GM12873 (cell line): Measurements from ENCODE around the gene SLC9C2.

Experiments
- CTCF ChIP-seq: IDR thresholded peaks from 2 replicates; pipeline ENCODE4 v1.5.1; 2012; ENCODE audit warnings: low read depth, mild to moderate bottlenecking, moderate library complexity, low read length, control low read depth; ENCODE audit not compliant: insufficient read depth; ENCODE audit errors: missing control alignments

The SLC9C2 gene

GRCh38 chr1:173551699-173552098 is 51.2 kb downstream of the SLC9C2 start:
- TF ChIP-seq CTCF = no peak

GRCh38 chr1:173549813-173550212 is 53.1 kb downstream of the SLC9C2 start:
- no peak for TF ChIP-seq CTCF

DNA sequence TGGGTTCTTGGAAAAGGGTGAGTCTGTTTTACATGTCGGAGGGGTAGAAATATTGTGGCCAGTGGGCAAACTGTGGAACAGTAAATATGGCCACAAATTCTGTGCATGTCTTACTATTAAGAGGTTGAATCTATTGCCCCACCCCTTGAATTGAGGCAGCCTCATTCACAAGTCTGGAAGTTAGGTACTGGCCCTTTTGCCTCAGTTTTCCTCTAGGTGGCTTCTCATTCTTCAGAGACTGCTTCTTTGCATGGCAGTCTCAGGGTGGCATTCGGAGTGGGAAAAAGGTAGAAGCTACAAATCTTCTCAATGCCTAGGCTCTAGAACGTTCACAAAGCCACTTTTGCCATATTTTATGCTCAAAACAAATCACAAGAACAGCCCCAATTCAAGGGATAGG is 57.2 kb downstream of the SLC9C2 start:
- no peak for TF ChIP-seq CTCF

GRCh38 chr1:173536223-173536622 is 66.6 kb downstream of the SLC9C2 start:
- TF ChIP-seq CTCF = no peak

DNA sequence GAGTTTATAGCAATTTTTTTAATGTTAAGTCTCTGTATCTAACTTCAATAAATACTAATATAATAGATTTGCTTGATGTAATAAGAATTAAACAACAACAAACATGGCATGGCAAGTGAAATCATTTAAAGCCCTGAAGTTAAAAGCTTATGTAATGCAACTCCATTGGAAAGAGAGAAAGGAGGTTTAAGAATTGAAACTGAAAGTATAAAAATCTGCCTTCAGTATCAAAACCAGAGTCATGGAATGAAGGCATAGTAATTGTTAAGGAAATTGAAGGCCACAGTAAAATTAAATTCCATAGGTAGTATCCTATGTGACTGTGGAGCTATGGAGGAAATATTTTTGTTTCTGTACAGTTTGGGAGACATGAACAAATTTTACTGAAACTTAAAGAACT is 70.6 kb downstream of the SLC9C2 start:
- TF ChIP-seq CTCF = no peak

DNA sequence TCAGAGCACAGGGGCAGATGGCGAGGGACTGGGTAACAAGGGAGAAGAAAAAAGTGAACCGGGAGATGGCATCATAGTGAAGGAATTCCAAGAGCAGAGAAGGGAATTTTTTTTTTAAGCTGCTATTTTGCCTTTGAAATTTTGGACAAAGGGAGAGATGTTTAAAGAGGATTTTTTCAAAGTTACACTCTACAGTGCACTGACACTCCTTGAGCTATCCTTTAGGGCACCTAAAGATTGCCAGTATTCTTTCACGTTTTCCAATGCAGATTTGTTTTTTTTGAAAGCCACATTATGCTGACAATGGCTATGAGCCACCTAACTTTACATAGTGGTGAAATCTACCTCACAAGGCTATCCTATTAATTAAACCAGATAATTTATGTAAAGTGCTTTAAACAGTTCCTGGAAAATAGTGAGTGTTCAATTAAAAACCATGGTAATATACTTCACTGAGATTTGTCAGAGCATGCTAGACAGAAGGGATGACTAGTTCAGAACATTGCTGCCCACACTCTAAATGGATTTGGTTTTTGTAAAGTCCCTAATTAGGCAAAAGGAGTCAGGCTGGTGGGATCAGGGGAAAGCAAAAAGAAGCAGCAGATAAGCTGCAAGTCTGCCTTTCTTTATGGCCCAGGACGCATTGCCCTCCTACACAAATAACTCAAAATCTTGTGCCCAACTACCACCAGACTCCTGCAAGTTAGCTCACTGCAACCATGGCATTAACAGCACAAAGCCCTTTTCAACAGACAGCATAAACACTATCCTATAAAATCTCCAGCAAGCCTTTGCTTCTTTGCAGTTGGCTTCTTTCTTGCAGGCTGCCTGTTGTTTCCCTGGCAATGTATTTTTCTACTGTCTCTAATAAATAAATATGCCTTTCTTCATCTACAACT is 71.8 kb downstream of the SLC9C2 start:
- no peak for TF ChIP-seq CTCF

- no peak for TF ChIP-seq CTCF
Measured at GRCh38 chr1:173529106-173529505, 73.8 kb downstream of the SLC9C2 start.
